HepG2 (cell line): Measurements from ENCODE around the gene EPS8L3. TPM values are rescaled to one million over a fixed set of nuclear protein-coding genes. Genes with fewer than 3 reads are reported as not detected.
A peak's percentile ranks its signal among the peaks of the same experiment; 100 is the strongest.

Experiments used
- CBX1 ChIP-seq: IDR thresholded peaks from one replicate; pipeline ENCODE4 v1.6.1; 2016; ENCODE audit warnings: antibody characterized with exemption, low read depth
- DNMT1 ChIP-seq: sonication (generic); formaldehyde crosslinking; IDR thresholded peaks from 2 replicates; pipeline ENCODE4 v1.5.1; 2020; ENCODE audit warnings: mild to moderate bottlenecking, missing genetic modification reagents
- GPBP1L1 ChIP-seq: sonication (generic); formaldehyde crosslinking; IDR thresholded peaks from 2 replicates; pipeline ENCODE4 v1.5.0; 2020; ENCODE audit warnings: mild to moderate bottlenecking, missing genetic modification reagents
- HDAC1 ChIP-seq: sonication (generic); formaldehyde crosslinking; IDR thresholded peaks from 2 replicates; pipeline ENCODE4 v1.5.1; 2020; ENCODE audit warnings: mild to moderate bottlenecking, missing genetic modification reagents
- HMG20A ChIP-seq: IDR thresholded peaks from 2 replicates; pipeline ENCODE4 v1.6.1; 2016; ENCODE audit warnings: borderline replicate concordance
- HNF4G ChIP-seq, 2 experiments: sonication (generic) in 1 of 2; formaldehyde crosslinking in 1 of 2; IDR thresholded peaks; 2 replicates each; pipeline versions ENCODE4 v1.4.0 to v1.6.1; 2011 to 2020; ENCODE audit warnings: borderline replicate concordance in 2 of 2, low read depth in 2 of 2, mild to moderate bottlenecking in 2 of 2, low read length in 1 of 2, missing genetic modification reagents in 1 of 2, moderate library complexity in 1 of 2
- KDM3A ChIP-seq: IDR thresholded peaks from 2 replicates; pipeline ENCODE4 v1.6.1; 2018; ENCODE audit warnings: low read depth, missing compliant biosample characterization
- KLF6 ChIP-seq: IDR thresholded peaks from 2 replicates; pipeline ENCODE4 v1.8.0; 2016; ENCODE audit warnings: missing biosample characterization, missing genetic modification reagents
- MTERF4 ChIP-seq: sonication (generic); formaldehyde crosslinking; IDR thresholded peaks from 2 replicates; pipeline ENCODE4 v1.8.0; 2023; ENCODE audit warnings: mild to moderate bottlenecking, missing genetic modification reagents
- PBX3 ChIP-seq: sonication (generic); formaldehyde crosslinking; IDR thresholded peaks from 2 replicates; pipeline ENCODE4 v1.8.1; 2023; ENCODE audit warnings: missing genetic modification reagents, inconsistent platforms, borderline replicate concordance
- RFX1 ChIP-seq: fragments of 450-650 bp; IDR thresholded peaks from 2 replicates; pipeline ENCODE4 v1.6.1; 2017
- STAT6 ChIP-seq: sonication (generic); formaldehyde crosslinking; IDR thresholded peaks from 2 replicates; pipeline ENCODE4 v1.4.0; 2020; ENCODE audit warnings: missing genetic modification reagents, mild to moderate bottlenecking, borderline replicate concordance
- SYNCRIP ChIP-seq: fragments of 200-400 bp; formaldehyde crosslinking; IDR thresholded peaks from 2 replicates; pipeline ENCODE4 v1.6.1; 2018; ENCODE audit warnings: mild to moderate bottlenecking, low read depth, low read length; ENCODE audit not compliant: insufficient read depth
- ZBED4 ChIP-seq: sonication (generic); formaldehyde crosslinking; IDR thresholded peaks from 2 replicates; pipeline ENCODE4 v1.4.0; 2020; ENCODE audit warnings: missing genetic modification reagents, borderline replicate concordance
- ZNF235 ChIP-seq: sonication (generic); formaldehyde crosslinking; IDR thresholded peaks from 2 replicates; pipeline ENCODE4 v1.8.1; 2023; ENCODE audit warnings: mild to moderate bottlenecking, missing genetic modification reagents, borderline replicate concordance
- ZNF430 ChIP-seq: sonication (generic); formaldehyde crosslinking; IDR thresholded peaks from 2 replicates; pipeline ENCODE4 v1.9.0; 2021; ENCODE audit warnings: mild to moderate bottlenecking, missing genetic modification reagents
- ZNF431 ChIP-seq: sonication (generic); formaldehyde crosslinking; IDR thresholded peaks from 2 replicates; pipeline ENCODE4 v1.9.0; 2022; ENCODE audit warnings: missing genetic modification reagents, low read depth, mild to moderate bottlenecking, borderline replicate concordance
- polyA plus RNA-seq, 8 experiments: library from polyadenylated mRNA; depleted of rRNA in 3 of 8; stranded (reverse) in 7 of 8; unstranded in 1 of 8; fragments of >200 nt; fragmentation: Illumina TruSeq in 4 of 8; extraction: Trizol in 4 of 8; gene quantifications; 2 replicates each; pipeline versions ENCODE4 v1.2.1 to v1.2.3, GENCODE V29; 2011 to 2016; ENCODE audit warnings: low read depth in 4 of 8, missing spikeins in 1 of 8, mixed read lengths in 1 of 8; ENCODE audit not compliant: insufficient read depth in 1 of 8
- total RNA-seq, 5 experiments: library from RNA; depleted of rRNA; stranded (reverse); fragments of >200 nt; fragmentation: Illumina TruSeq; extraction: Trizol; gene quantifications; 2 replicates each; pipeline ENCODE4 v1.2.3, GENCODE V29; 2016; ENCODE audit warnings: low read depth in 1 of 5

EPS8L3 gene
- total and polyA plus RNA-seq, 2 of the 13 experiments (the other 11 are each of a cell fraction or from before 2014, with no cell fraction given), result 18.2 to 106 TPM

GRCh38 chr1:109773203-109773899, 9.6 kb upstream of the EPS8L3 start (continued):
- no peak for TF ChIP-seq DNMT1 (CRISPR knock-in tag)
- TF ChIP-seq ZNF430 (CRISPR knock-in tag), result no peak
- no peak for TF ChIP-seq RFX1
- TF ChIP-seq ZNF235 (CRISPR knock-in tag), result no peak
- TF ChIP-seq MTERF4, result no peak
- 0 out of 2 replicates have a peak, but pooled peaks have one; percentile 65 for TF ChIP-seq KDM3A (CRISPR knock-in tag)
- TF ChIP-seq HNF4G (IDR thresholded peaks at IDR 0.05; ENCODE audit: borderline replicate concordance, low read depth, low read length), result no peak
- TF ChIP-seq HNF4G (CRISPR knock-in tag; IDR thresholded peaks at IDR 0.05; ENCODE audit: borderline replicate concordance, low read depth), result no peak
- TF ChIP-seq GPBP1L1 (CRISPR knock-in tag), result no peak
- TF ChIP-seq SYNCRIP, result no peak
- no peak for TF ChIP-seq HMG20A
- no peak for TF ChIP-seq PBX3 (CRISPR knock-in tag)
- no peak for TF ChIP-seq ZNF431
- 0 out of 2 replicates have a peak, but pooled peaks have one; percentile 36 for TF ChIP-seq ZBED4 (CRISPR knock-in tag)
- TF ChIP-seq STAT6 (CRISPR knock-in tag), result no peak
- TF ChIP-seq KLF6 (CRISPR knock-in tag), result no peak
- TF ChIP-seq HDAC1 (CRISPR knock-in tag), result no peak
- no peak for TF ChIP-seq CBX1
